Measurements from ENCODE around the gene MTAP.

GRCh38 chr9:21754741-21755140, 47.7 kb upstream of the MTAP start:
- TF ChIP-seq CTCF (IDR thresholded peaks at IDR 0.05 in 8 of 11, conservative IDR thresholded peaks at IDR 0.05 in 3 of 11) (no peak), POLR2AphosphoS5 (IDR thresholded peaks at IDR 0.05) (no peak), POLR2A (IDR thresholded peaks at IDR 0.05) (no peak)
